SK-N-MC (cell line): ENCODE measurements around the gene CNIH2.

ENCODE experiments used
- EZH2 ChIP-seq: fragments of 200-600 bp; sonication (generic); IDR thresholded peaks from one replicate; pipeline ENCODE4 v1.6.1; 2017; ENCODE audit warnings: antibody characterized with exemption
- POLR2AphosphoS5 ChIP-seq: IDR thresholded peaks from 2 replicates; pipeline ENCODE4 v1.6.1; 2012; ENCODE audit warnings: mild to moderate bottlenecking, low read depth, low read length, borderline replicate concordance

GRCh38 chr11:66266378-66267038, 11.5 kb upstream of the CNIH2 start:
- TF ChIP-seq POLR2AphosphoS5 (no peak), EZH2 (no peak)
